Ovary (tissue), 3 donors: ENCODE measurements around the gene CACNA1D.

ENCODE experiments used
- CTCF ChIP-seq, 3 donors: fragments of 450-650 bp in 2 of 3; fragments of 200-600 bp in 1 of 3; IDR thresholded peaks; one replicate each; pipeline versions ENCODE4 v1.5.1 to v1.8.0; 2016 to 2022; ENCODE audit warnings: antibody characterized with exemption in 3 of 3, mild to moderate bottlenecking in 1 of 3
- POLR2A ChIP-seq: fragments of 450-650 bp; IDR thresholded peaks from one replicate; pipeline ENCODE4 v1.6.1; 2017; ENCODE audit warnings: antibody characterized with exemption, mild to moderate bottlenecking, moderate library complexity
- donor health status: DM: no; HTN: no; CAD: no.

DNA sequence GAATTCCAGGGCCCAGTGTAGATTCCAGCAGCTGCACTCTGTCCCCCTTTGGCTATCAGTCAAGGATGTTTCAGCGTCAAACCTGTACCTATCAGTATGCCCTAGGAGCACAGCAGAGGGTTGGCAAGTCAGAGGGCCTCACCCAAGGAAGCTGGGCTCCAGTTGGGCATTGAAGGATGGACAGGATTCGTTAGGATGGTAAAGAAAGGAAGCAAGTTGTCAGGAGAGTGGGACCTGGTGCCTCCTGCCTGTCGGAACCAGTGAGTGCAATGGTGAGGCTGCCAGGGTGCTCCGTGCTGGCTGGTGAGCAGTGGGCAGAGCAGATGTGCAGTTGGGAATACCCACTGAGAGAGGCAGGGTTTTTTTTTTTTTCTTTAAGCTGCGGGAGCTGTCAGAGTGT lies 194.6 kb downstream of the CACNA1D start:
- TF ChIP-seq POLR2A (no peak), CTCF (IDR thresholded peaks at IDR 0.05) (no peak)
